ENCODE data around the gene MUTYH. TPM values are rescaled to one million over a fixed set of nuclear protein-coding genes. Genes with fewer than 3 reads are reported as not detected.

MUTYH gene
- total and polyA plus RNA-seq, 2 of the 8 experiments (the other 6 are each of a cell fraction or from before 2014, with no cell fraction given): 51.9 to 65.7 TPM

GRCh38 chr1:45346473-45346872 is 6.2 kb upstream of the MUTYH start:
- Histone ChIP-seq H3K9me3 (ENCODE audit: insufficient read depth in 2 of 2, low read depth in 1 of 2, low read length in 1 of 2) (no peaks in the 10 kb centered on the region), H3K56ac (replicated peaks; ENCODE audit: insufficient read length, low read depth, low read length) (no peak overlapping the region), H3K9ac (replicated peaks in 1 of 4; ENCODE audit: extremely low read depth in 1 of 4, low read depth in 3 of 4, low read length in 3 of 4) (no peak overlapping the region), H3K18ac (ENCODE audit: extremely low read depth, low read length) (no peak overlapping the region), H2BK15ac (ENCODE audit: low read length) (no peak overlapping the region), H3K4me2 (ENCODE audit: insufficient read depth in 1 of 2, low read depth in 2 of 2, low read length in 2 of 2) (no peak overlapping the region), H2BK5ac (ENCODE audit: low read depth, low read length) (no peak overlapping the region), H3K4me3 (ENCODE audit: extremely low read depth in 1 of 4, insufficient read depth in 2 of 4, low read depth in 3 of 4, low read length in 4 of 4) (no peak overlapping the region), H2BK12ac (ENCODE audit: low read depth, low read length) (no peak overlapping the region), H4K8ac (ENCODE audit: extremely low read depth, insufficient read depth, low read length) (no peak overlapping the region), H3K4ac (replicated peaks; ENCODE audit: insufficient read length, low read depth, low read length) (no peak overlapping the region), H3K27ac (ENCODE audit: low read depth, low read length) (no peak overlapping the region), H2AFZ (ENCODE audit: low read length) (no peak overlapping the region), H2BK20ac (ENCODE audit: low read length) (no peak overlapping the region), H3K79me1 (ENCODE audit: low read depth, low read length) (no peaks in the 10 kb centered on the region), H3K4me1 (replicated peaks in 1 of 4; ENCODE audit: control insufficient read depth in 3 of 4, insufficient read depth in 4 of 4, low read length in 3 of 4) (no peaks in the 10 kb centered on the region), H2AK5ac (ENCODE audit: low read depth, low read length) (no peak overlapping the region), H4K5ac (ENCODE audit: insufficient read length, low read depth, low read length) (no peak overlapping the region), H3K27me3 (replicated peaks in 1 of 4; ENCODE audit: control insufficient read depth in 3 of 4, extremely low read depth in 1 of 4, insufficient read depth in 3 of 4, low read length in 3 of 4) (no peaks in the 10 kb centered on the region), H4K91ac (replicated peaks; ENCODE audit: insufficient read length, low read length) (no peak overlapping the region), H2BK120ac (replicated peaks; ENCODE audit: low read depth, low read length) (no peak overlapping the region), H3K36me3 (ENCODE audit: control insufficient read depth in 2 of 4, insufficient read depth in 4 of 4, low read length in 3 of 4) (peaks cover 15 to 42% (median 34%) of the 10 kb centered on the region in 4 experiments; a peak in 7 of 8 replicates), H4K20me1 (replicated peaks in 1 of 2; ENCODE audit: control insufficient read depth in 1 of 2, insufficient read depth in 2 of 2, low read length in 2 of 2) (peaks cover 0 to 2% of the 10 kb centered on the region in 2 experiments), H3K23me2 (ENCODE audit: low read depth, low read length) (no peaks in the 10 kb centered on the region), H3K14ac (ENCODE audit: insufficient read length) (no peak overlapping the region), H3K23ac (ENCODE audit: insufficient read length) (no peak overlapping the region), H3K79me2 (ENCODE audit: control insufficient read depth in 1 of 2, insufficient read depth in 2 of 2, low read length in 2 of 2) (peaks cover 0 to 6% of the 10 kb centered on the region in 2 experiments; a peak in 3 of 4 replicates)
- no peak for FAIRE-seq
- ChIA-PET CTCF (ENCODE audit: partially characterized antibody) (interaction anchor here (1.1 to 13.4 kb wide), 7 partner anchors 12 to 332 kb away, joined by 3 to 139 read pairs (median 5); no protein-coding TSS in a partner anchor), POLR2A (ENCODE audit: partially characterized antibody) (interaction anchor here (0.6 to 21.4 kb wide), 8 partner anchors 9 to 205 kb away, joined by 3 to 472 read pairs (median 4); partner anchors contain the start of genes HPDL, PRDX1 and TESK2)
- no peak for DNase-seq (ENCODE audit: low read depth in 1 of 2, low spot score in 2 of 2)
- 85% methylated on average over 2 of the region's 2 CpGs; no CpG with 5 or more reads in 1 of the 2 experiments for WGBS, 2 experiments (ENCODE audit: extremely low coverage in 1 of 2, insufficient coverage in 1 of 2, insufficient read length in 1 of 2, insufficient replicate concordance in 2 of 2, low coverage in 1 of 2, low lambda C conversion rate in 2 of 2, missing lambda C conversion rate in 1 of 2)
- TF ChIP-seq USF2 (IDR thresholded peaks at IDR 0.05; ENCODE audit: low read length) (no peak), NANOG (IDR thresholded peaks at IDR 0.05; ENCODE audit: insufficient read depth, low read depth, low read length, poor library complexity, severe bottlenecking) (no peak)
